GM23338 (cell line): ENCODE results near the gene FNDC3A. TPM values are rescaled to one million over a fixed set of nuclear protein-coding genes. Genes with fewer than 3 reads are reported as not detected.

Experiments used
- ATAC-seq: fragments of 200-7000 bp; cut with Tn5 transposase; 3 replicates; pipeline ENCODE4 v1.9.1; 2020
- DNase-seq: peaks from one replicate; pipeline ENCODE4 v3.0.0-alpha.2; 2015; ENCODE audit warnings: low spot score
- H2AFZ ChIP-seq: fragments of 200-600 bp; sonication (generic); 2 replicates; pipeline ENCODE4 v1.8.0; 2016; ENCODE audit warnings: antibody characterized with exemption, mild to moderate bottlenecking, moderate library complexity
- H3F3A ChIP-seq: fragments of 200-600 bp; sonication (generic); replicated peaks from 2 replicates; pipeline ENCODE4 v1.8.0; 2017; ENCODE audit warnings: antibody characterized with exemption, mixed run types, low read depth
- H3K27ac ChIP-seq: fragments of 200-600 bp; sonication (generic); 2 replicates; pipeline ENCODE4 v1.6.1; 2016; ENCODE audit warnings: low read depth
- H3K27me3 ChIP-seq: fragments of 200-600 bp; sonication (generic); 2 replicates; pipeline ENCODE4 v1.8.0; 2016; ENCODE audit warnings: mild to moderate bottlenecking, mixed run types, moderate library complexity; ENCODE audit not compliant: insufficient read depth
- H3K36me3 ChIP-seq: fragments of 200-600 bp; sonication (generic); 2 replicates; pipeline ENCODE4 v1.8.0; 2016; ENCODE audit warnings: mild to moderate bottlenecking; ENCODE audit not compliant: insufficient read depth
- H3K4me1 ChIP-seq: fragments of 200-600 bp; sonication (generic); 2 replicates; pipeline ENCODE4 v1.8.0; 2016; ENCODE audit warnings: mild to moderate bottlenecking, moderate library complexity; ENCODE audit not compliant: insufficient read depth
- H3K4me2 ChIP-seq: fragments of 200-600 bp; sonication (generic); 2 replicates; pipeline ENCODE4 v1.7.1; 2017; ENCODE audit warnings: mixed run types
- H3K4me3 ChIP-seq: fragments of 200-600 bp; sonication (generic); 2 replicates; pipeline ENCODE4 v1.6.1; 2016; ENCODE audit warnings: mixed run types
- H3K79me2 ChIP-seq: fragments of 200-600 bp; sonication (generic); replicated peaks from 2 replicates; pipeline ENCODE4 v1.8.0; 2017; ENCODE audit warnings: mild to moderate bottlenecking; ENCODE audit not compliant: insufficient read depth
- H3K9me2 ChIP-seq: fragments of 200-600 bp; sonication (generic); 2 replicates; pipeline ENCODE4 v1.8.0; 2017; ENCODE audit not compliant: insufficient read depth
- H4K20me1 ChIP-seq: fragments of 200-600 bp; sonication (generic); replicated peaks from 2 replicates; pipeline ENCODE4 v1.8.0; 2017; ENCODE audit warnings: mild to moderate bottlenecking; ENCODE audit not compliant: insufficient read depth
- H3K27ac Mint-ChIP-seq: 2 replicates; pipeline ENCODE4 v1.8.0; 2020; ENCODE audit warnings: inconsistent platforms, mild to moderate bottlenecking, moderate library complexity, mixed read lengths
- H3K27me3 Mint-ChIP-seq: 3 replicates; pipeline ENCODE4 v1.8.0; 2022; ENCODE audit warnings: low read depth, mild to moderate bottlenecking, moderate library complexity, mixed read lengths, inconsistent platforms; ENCODE audit not compliant: insufficient read depth, poor library complexity
- H3K36me3 Mint-ChIP-seq: 3 replicates; pipeline ENCODE4 v1.8.0; 2021; ENCODE audit warnings: low read depth, mild to moderate bottlenecking, inconsistent platforms, moderate library complexity, mixed read lengths
- H3K4me1 Mint-ChIP-seq: 3 replicates; pipeline ENCODE4 v1.8.0; 2020; ENCODE audit warnings: mild to moderate bottlenecking, inconsistent platforms, mixed read lengths
- H3K4me3 Mint-ChIP-seq: 3 replicates; pipeline ENCODE4 v1.8.0; 2021; ENCODE audit warnings: moderate library complexity, mild to moderate bottlenecking, inconsistent platforms, mixed read lengths
- H3K9me3 Mint-ChIP-seq: 3 replicates; pipeline ENCODE4 v1.8.0; 2020; ENCODE audit warnings: moderate library complexity, mild to moderate bottlenecking, inconsistent platforms, mixed read lengths
- CREB1 ChIP-seq: fragments of 250-450 bp; sonication (Bioruptor Pico); IDR thresholded peaks from 2 replicates; pipeline ENCODE4 v1.5.0; 2020; ENCODE audit warnings: low read depth, mild to moderate bottlenecking, moderate library complexity
- CTCF ChIP-seq, 2 experiments: fragments of 200-600 bp in 1 of 2; sonication (generic) in 1 of 2; conservative IDR thresholded peaks; 2 replicates each; pipeline versions ENCODE4 v1.5.1 to v1.6.1; 2016 to 2017; ENCODE audit warnings: antibody characterized with exemption in 2 of 2, low read depth in 2 of 2, mild to moderate bottlenecking in 2 of 2, moderate library complexity in 1 of 2
- EZH2 ChIP-seq: fragments of 200-600 bp; sonication (generic); IDR thresholded peaks from one replicate; pipeline ENCODE4 v1.8.0; 2017; ENCODE audit warnings: antibody characterized with exemption, mild to moderate bottlenecking, low read depth; ENCODE audit not compliant: unreplicated experiment
- EZH2phosphoT487 ChIP-seq: fragments of 200-600 bp; sonication (generic); IDR thresholded peaks from one replicate; pipeline ENCODE4 v1.8.1; 2018; ENCODE audit warnings: antibody characterized with exemption; ENCODE audit not compliant: unreplicated experiment
- JUNB ChIP-seq: IDR thresholded peaks from one replicate; pipeline ENCODE4 v1.6.1; 2016; ENCODE audit warnings: antibody characterized with exemption; ENCODE audit not compliant: unreplicated experiment
- NANOG ChIP-seq: IDR thresholded peaks from 2 replicates; pipeline ENCODE4 v1.6.1; 2016; ENCODE audit warnings: antibody characterized with exemption, borderline replicate concordance
- REST ChIP-seq: IDR thresholded peaks from one replicate; pipeline ENCODE4 v1.6.1; 2018; ENCODE audit warnings: antibody characterized with exemption; ENCODE audit not compliant: unreplicated experiment
- STAT1 ChIP-seq: IDR thresholded peaks from one replicate; pipeline ENCODE4 v1.6.1; 2016; ENCODE audit warnings: antibody characterized with exemption; ENCODE audit not compliant: unreplicated experiment
- ZNF114 ChIP-seq: fragments of 250-450 bp; sonication (Bioruptor Pico); IDR thresholded peaks from 2 replicates; pipeline ENCODE4 v1.5.0; 2020; ENCODE audit warnings: mild to moderate bottlenecking, moderate library complexity
- ZNF462 ChIP-seq: fragments of 250-450 bp; sonication (Bioruptor Pico); IDR thresholded peaks from 2 replicates; pipeline ENCODE4 v1.5.0; 2020; ENCODE audit warnings: mild to moderate bottlenecking, moderate library complexity
- polyA plus RNA-seq: library from polyadenylated mRNA; unstranded; fragments of >200 nt; fragmentation: Nextera tagmentation; extraction: Ambion mirVana; gene quantifications from 2 replicates; pipeline ENCODE4 v1.2.1, GENCODE V29; 2016
- total RNA-seq: library from RNA; depleted of rRNA; stranded (reverse); fragments of >200 nt; shearing (Covaris generic); gene quantifications from 2 replicates; pipeline ENCODE4 v1.2.3, GENCODE V29; 2014
- TF ChIP-seq, protein P1 (sequence below): IDR thresholded peaks from 2 replicates; pipeline ENCODE4 v1.6.1; 2016; ENCODE audit warnings: antibody characterized with exemption

FNDC3A gene
- total and polyA plus RNA-seq, 2 experiments from 2014 or later, result 10.3 to 31.1 TPM

GRCh38 chr13:49184621-49185020, 208.9 kb downstream of the FNDC3A start (continued):
- TF ChIP-seq STAT1, result no peak

GRCh38 chr13:49185264-49185663, 209.6 kb downstream of the FNDC3A start:
- DNase-seq, result no peak
- H3K36me3 Mint-ChIP-seq, result peaks cover 37% of the 10 kb centered on the region
- H3K4me3 Mint-ChIP-seq, result no peak overlapping the region
- Histone ChIP-seq H3K9me2 (no peaks in the 10 kb centered on the region), H3K79me2 (no peaks in the 10 kb centered on the region), H3K27me3 (no peaks in the 10 kb centered on the region), H3F3A (no peaks in the 10 kb centered on the region), H3K4me2 (no peak overlapping the region), H3K4me1 (peaks cover 17% of the 10 kb centered on the region), H2AFZ (no peak overlapping the region), H3K36me3 (no peaks in the 10 kb centered on the region; the same call in 1 of the 2 replicates), H4K20me1 (peaks cover 7% of the 10 kb centered on the region; the same call in 1 of the 2 replicates), H3K4me3 (no peak overlapping the region), H3K27ac (no peak overlapping the region)
- peaks cover 2% of the 10 kb centered on the region for H3K27me3 Mint-ChIP-seq
- peaks cover 3% of the 10 kb centered on the region; the same call in 1 of the 3 replicates for H3K4me1 Mint-ChIP-seq
- H3K27ac Mint-ChIP-seq, result no peak overlapping the region
- TF ChIP-seq ZNF462 (CRISPR knock-in tag) (no peak), EZH2 (no peak), NANOG (no peak), REST (no peak), CTCF (conservative IDR thresholded peaks at IDR 0.05; ENCODE audit: low read depth in 2 of 2) (no peak), JUNB (no peak), ZNF114 (no peak), CREB1 (CRISPR knock-in tag) (no peak), EZH2phosphoT487 (no peak)
- TF ChIP-seq, protein P1, sequence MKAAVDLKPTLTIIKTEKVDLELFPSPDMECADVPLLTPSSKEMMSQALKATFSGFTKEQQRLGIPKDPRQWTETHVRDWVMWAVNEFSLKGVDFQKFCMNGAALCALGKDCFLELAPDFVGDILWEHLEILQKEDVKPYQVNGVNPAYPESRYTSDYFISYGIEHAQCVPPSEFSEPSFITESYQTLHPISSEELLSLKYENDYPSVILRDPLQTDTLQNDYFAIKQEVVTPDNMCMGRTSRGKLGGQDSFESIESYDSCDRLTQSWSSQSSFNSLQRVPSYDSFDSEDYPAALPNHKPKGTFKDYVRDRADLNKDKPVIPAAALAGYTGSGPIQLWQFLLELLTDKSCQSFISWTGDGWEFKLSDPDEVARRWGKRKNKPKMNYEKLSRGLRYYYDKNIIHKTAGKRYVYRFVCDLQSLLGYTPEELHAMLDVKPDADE, result no peak
- no peaks in the 10 kb centered on the region for H3K9me3 Mint-ChIP-seq
- ATAC-seq, result no peak
